Chondrocyte (in vitro differentiated cells): ENCODE results near the gene SMPD3. TPM values are rescaled to one million over a fixed set of nuclear protein-coding genes. Genes with fewer than 3 reads are reported as not detected.

Experiments used
- DNase-seq: peaks from one replicate; pipeline ENCODE4 v3.0.0; 2021; ENCODE audit warnings: mixed read lengths, low spot score
- H3K27ac Mint-ChIP-seq: one replicate; pipeline ENCODE4 v1.8.0; 2021; ENCODE audit warnings: mild to moderate bottlenecking, moderate library complexity, mixed read lengths; ENCODE audit not compliant: unreplicated experiment
- H3K27me3 Mint-ChIP-seq: 2 replicates; pipeline ENCODE4 v1.8.0; 2021; ENCODE audit warnings: low read depth, mixed read lengths
- H3K36me3 Mint-ChIP-seq: 2 replicates; pipeline ENCODE4 v1.8.0; 2021; ENCODE audit warnings: low read depth, mixed read lengths
- H3K4me1 Mint-ChIP-seq: 2 replicates; pipeline ENCODE4 v1.8.0; 2021; ENCODE audit warnings: low read depth, mild to moderate bottlenecking, mixed read lengths
- H3K4me3 Mint-ChIP-seq: one replicate; pipeline ENCODE4 v1.8.0; 2021; ENCODE audit warnings: mild to moderate bottlenecking, moderate library complexity, mixed read lengths; ENCODE audit not compliant: unreplicated experiment
- H3K9me3 Mint-ChIP-seq: 2 replicates; pipeline ENCODE4 v1.8.0; 2021; ENCODE audit warnings: low read depth, mixed read lengths
- total RNA-seq: library from RNA; stranded (reverse); gene quantifications from 3 replicates; pipeline ENCODE4 v1.2.1, GENCODE V29; 2021
- TF ChIP-seq, protein P1 (sequence below): fragments of 200-600 bp; sonication (generic); IDR thresholded peaks from 2 replicates; pipeline ENCODE4 v1.5.0; 2021; ENCODE audit warnings: antibody characterized with exemption, mild to moderate bottlenecking, moderate library complexity

SMPD3 gene
- total RNA-seq, 1 donor from 2014 or later: not detected

DNA sequence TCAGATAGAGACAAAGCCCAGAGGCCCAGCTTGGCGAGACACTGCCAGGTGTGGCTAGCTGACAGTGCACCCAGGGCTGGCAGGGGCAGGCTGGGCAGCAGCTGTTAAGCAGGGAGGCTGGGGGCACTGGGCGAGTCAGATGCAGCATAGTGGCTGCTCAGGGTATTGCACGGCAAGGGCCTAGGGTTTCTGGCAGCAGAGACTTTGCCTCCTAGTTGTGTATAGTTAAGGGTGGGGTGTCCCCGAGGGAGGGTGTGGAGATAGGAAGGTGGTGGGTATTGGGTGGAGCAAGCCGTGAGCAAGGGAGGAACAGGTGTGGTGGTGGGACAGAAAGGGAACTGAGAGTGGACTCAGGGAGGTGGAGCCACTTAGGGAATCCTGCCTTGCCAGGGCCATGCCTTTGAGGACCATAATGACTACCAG, 66.0 kb downstream of the SMPD3 start:
- DNase-seq: peak; percentile 56
- no peaks in the 10 kb centered on the region for H3K4me1 Mint-ChIP-seq
- TF ChIP-seq, protein P1, sequence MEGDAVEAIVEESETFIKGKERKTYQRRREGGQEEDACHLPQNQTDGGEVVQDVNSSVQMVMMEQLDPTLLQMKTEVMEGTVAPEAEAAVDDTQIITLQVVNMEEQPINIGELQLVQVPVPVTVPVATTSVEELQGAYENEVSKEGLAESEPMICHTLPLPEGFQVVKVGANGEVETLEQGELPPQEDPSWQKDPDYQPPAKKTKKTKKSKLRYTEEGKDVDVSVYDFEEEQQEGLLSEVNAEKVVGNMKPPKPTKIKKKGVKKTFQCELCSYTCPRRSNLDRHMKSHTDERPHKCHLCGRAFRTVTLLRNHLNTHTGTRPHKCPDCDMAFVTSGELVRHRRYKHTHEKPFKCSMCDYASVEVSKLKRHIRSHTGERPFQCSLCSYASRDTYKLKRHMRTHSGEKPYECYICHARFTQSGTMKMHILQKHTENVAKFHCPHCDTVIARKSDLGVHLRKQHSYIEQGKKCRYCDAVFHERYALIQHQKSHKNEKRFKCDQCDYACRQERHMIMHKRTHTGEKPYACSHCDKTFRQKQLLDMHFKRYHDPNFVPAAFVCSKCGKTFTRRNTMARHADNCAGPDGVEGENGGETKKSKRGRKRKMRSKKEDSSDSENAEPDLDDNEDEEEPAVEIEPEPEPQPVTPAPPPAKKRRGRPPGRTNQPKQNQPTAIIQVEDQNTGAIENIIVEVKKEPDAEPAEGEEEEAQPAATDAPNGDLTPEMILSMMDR: peak; percentile 31
- no peaks in the 10 kb centered on the region for H3K9me3 Mint-ChIP-seq
- H3K4me3 Mint-ChIP-seq: no peak overlapping the region
- H3K36me3 Mint-ChIP-seq: no peaks in the 10 kb centered on the region
- peaks cover 9% of the 10 kb centered on the region for H3K27me3 Mint-ChIP-seq
- no peak overlapping the region for H3K27ac Mint-ChIP-seq

DNA sequence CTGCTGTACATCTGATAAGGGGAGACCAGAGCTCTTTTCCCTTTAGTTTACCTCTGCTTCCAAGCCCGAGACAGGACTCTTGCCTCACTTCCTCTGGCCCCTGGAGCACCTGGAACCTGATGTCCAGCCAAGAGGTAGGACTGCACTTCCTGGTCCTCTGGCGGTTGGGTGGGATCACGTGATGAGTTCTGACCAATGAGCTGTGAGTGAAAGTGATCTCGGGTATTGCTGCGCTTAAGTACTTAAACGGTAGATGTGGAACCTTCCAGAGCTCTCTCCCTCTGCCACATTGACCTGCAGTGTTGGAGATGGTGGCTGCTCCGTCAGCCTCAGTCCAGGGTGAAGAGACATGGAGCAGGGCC, 67.0 kb downstream of the SMPD3 start:
- no peak for DNase-seq
- H3K27me3 Mint-ChIP-seq: peaks cover 9% of the 10 kb centered on the region
- no peak overlapping the region for H3K4me3 Mint-ChIP-seq
- no peak overlapping the region for H3K27ac Mint-ChIP-seq
- H3K4me1 Mint-ChIP-seq: no peaks in the 10 kb centered on the region
- H3K9me3 Mint-ChIP-seq: no peaks in the 10 kb centered on the region
- TF ChIP-seq, protein P1: no peak
- H3K36me3 Mint-ChIP-seq: no peaks in the 10 kb centered on the region

DNA sequence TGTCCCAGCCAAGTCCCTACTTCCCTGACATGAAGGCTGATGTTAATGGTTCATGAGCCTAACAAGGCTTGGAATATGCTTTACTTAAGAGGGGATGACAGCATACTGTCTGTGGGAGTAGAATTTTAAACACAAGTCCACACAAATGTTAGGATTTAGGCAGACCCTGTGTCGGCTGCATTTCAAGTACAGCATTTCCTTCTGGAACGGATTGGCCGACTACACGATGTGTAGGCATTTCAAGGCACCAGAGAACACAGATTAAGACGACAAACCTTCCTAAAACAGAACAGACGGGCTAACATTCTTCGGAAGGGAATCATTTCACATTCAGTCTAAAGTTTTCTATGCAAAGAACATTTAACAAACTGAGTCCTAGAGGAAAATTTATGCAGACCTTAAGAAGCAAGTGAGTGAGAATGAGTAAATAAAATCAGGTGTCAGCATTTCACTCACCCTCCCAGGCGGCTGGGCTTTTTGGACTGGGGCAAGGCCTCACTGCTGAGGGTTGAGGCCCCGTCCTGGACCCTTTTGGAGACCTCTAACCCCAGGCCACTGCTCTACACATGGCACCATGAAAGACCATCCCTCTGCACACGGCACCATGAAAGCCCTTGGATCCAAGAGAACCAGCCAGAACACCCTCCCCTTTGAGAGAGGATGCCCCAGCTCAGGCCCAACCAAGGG, 67.5 kb downstream of the SMPD3 start:
- H3K4me3 Mint-ChIP-seq: no peak overlapping the region
- peak; percentile 40 for DNase-seq
- no peaks in the 10 kb centered on the region for H3K36me3 Mint-ChIP-seq
- no peaks in the 10 kb centered on the region for H3K4me1 Mint-ChIP-seq
- no peaks in the 10 kb centered on the region for H3K9me3 Mint-ChIP-seq
- TF ChIP-seq, protein P1: no peak
- peaks cover 9% of the 10 kb centered on the region for H3K27me3 Mint-ChIP-seq
- H3K27ac Mint-ChIP-seq: no peak overlapping the region

DNA sequence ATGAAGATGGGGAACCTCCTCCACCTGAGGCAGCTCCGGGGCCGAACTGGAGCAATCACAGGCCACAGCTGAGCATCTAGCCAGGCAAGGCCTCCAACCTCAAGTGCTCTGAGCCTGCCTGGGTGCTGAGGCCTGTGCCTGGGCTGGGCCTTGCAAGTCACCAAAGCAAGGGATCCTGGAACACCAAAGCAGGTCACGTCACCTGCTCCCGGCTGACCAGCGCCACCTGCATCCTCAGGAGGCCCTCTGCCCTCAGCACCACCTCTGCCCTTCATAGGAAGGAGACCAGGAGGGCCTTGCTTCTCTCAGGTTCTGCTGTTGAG, 68.0 kb downstream of the SMPD3 start:
- H3K4me3 Mint-ChIP-seq: no peak overlapping the region
- no peak overlapping the region for H3K27ac Mint-ChIP-seq
- peaks cover 4% of the 10 kb centered on the region for H3K27me3 Mint-ChIP-seq
- DNase-seq: peak; percentile 80
- no peaks in the 10 kb centered on the region for H3K9me3 Mint-ChIP-seq
- H3K4me1 Mint-ChIP-seq: no peaks in the 10 kb centered on the region
- TF ChIP-seq, protein P1: no peak
- no peaks in the 10 kb centered on the region for H3K36me3 Mint-ChIP-seq

DNA sequence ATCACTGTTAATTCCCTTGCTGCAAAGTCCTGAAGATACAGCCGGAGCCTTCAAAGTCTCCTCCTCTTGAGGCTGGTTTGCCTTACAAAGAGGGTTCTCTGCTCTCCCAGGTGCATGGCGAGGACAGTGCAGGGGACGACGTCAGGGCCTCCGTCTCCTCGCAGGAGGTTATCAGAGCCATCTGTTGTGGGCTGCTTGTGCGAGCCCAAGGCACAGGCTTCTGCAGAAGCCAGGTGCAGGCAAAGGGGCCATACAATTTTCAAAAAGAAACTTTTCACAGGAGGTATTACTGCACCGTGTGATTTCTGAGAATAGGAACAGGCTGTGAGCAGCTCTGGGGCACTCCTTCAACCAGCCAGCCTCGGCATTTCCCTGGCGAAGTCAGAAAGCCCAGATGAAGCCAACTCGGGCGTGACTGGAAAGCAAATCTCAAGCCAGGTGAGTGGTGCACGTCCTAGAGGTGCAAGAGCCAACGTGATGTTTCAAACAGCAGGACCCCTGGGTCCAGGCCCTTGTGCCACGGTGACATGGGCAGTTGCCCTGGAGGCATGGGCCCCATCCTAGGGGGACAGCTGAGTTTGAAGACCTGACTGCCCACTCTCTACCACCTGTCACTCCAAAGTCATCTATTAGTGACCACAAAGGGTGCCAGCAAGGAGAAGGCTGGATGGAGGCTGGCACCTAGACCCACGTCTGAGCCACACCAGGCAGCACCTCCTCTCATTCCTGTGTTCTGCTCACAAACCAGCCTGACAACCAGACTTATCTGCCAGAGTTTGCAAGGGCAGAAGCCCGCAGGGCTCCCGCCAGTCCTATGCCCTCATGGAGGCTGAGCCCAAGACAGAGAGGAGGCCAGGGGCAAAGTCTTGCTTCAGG, 68.6 kb downstream of the SMPD3 start:
- Mint-ChIP-seq H3K9me3 (no peaks in the 10 kb centered on the region), H3K27ac (no peak overlapping the region), H3K4me1 (no peaks in the 10 kb centered on the region), H3K4me3 (no peak overlapping the region), H3K27me3 (peaks cover 4% of the 10 kb centered on the region), H3K36me3 (no peaks in the 10 kb centered on the region)
- peak; percentile 57 for DNase-seq
- TF ChIP-seq, protein P1: no peak
